GM13977 (cell line): ENCODE results near the gene NKX2-4.

Experiments
- DNase-seq: peaks from one replicate; pipeline ENCODE4 v3.0.0; 2012; ENCODE audit warnings: low spot score
- in situ Hi-C: fragments of 300-500 bp; cut with MboI; formaldehyde crosslinking; loops from one replicate; pipeline ENCODE4 v1.12.0; 2022; ENCODE audit warnings: low sequenced_read_pairs, low pct_unique_long_range_greater_than_20kb, mixed read lengths, inconsistent platforms; ENCODE audit not compliant: unreplicated experiment
- TF ChIP-seq, protein P1 (sequence below): IDR thresholded peaks from 2 replicates; pipeline ENCODE4 v1.5.1; 2012; ENCODE audit warnings: mild to moderate bottlenecking, control low read depth; ENCODE audit not compliant: insufficient read depth; ENCODE audit errors: extremely low read depth, missing control alignments

The NKX2-4 gene

DNA sequence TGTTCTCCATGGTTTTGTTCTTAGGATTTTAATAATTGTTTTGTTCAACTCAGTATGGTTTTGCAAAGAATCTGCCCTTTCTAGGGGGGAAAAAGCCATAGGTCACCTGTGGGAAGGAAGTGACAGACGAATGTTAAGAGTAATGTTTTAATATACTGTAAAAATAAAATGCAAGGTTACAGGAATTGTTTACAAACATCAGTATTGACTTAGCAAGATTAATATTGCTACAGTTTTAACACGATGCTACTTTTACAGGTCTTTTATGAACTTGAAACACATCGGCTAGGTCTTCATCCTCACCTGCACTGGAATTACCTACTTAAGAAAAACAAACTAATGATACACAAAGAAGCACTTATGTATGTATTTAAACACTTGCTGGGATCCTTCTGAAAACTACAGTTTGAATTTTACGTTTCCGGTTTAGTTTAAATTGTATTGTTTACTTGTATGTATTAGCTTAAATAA lies 1.7 kb upstream of the NKX2-4 start:
- in situ Hi-C loops = loop anchor here (25.0 kb wide), 1 partner anchor 287 kb away; the partner anchor contains the start of gene LINC00237
- TF ChIP-seq, protein P1, sequence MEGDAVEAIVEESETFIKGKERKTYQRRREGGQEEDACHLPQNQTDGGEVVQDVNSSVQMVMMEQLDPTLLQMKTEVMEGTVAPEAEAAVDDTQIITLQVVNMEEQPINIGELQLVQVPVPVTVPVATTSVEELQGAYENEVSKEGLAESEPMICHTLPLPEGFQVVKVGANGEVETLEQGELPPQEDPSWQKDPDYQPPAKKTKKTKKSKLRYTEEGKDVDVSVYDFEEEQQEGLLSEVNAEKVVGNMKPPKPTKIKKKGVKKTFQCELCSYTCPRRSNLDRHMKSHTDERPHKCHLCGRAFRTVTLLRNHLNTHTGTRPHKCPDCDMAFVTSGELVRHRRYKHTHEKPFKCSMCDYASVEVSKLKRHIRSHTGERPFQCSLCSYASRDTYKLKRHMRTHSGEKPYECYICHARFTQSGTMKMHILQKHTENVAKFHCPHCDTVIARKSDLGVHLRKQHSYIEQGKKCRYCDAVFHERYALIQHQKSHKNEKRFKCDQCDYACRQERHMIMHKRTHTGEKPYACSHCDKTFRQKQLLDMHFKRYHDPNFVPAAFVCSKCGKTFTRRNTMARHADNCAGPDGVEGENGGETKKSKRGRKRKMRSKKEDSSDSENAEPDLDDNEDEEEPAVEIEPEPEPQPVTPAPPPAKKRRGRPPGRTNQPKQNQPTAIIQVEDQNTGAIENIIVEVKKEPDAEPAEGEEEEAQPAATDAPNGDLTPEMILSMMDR = no peak
- DNase-seq = no peak

DNA sequence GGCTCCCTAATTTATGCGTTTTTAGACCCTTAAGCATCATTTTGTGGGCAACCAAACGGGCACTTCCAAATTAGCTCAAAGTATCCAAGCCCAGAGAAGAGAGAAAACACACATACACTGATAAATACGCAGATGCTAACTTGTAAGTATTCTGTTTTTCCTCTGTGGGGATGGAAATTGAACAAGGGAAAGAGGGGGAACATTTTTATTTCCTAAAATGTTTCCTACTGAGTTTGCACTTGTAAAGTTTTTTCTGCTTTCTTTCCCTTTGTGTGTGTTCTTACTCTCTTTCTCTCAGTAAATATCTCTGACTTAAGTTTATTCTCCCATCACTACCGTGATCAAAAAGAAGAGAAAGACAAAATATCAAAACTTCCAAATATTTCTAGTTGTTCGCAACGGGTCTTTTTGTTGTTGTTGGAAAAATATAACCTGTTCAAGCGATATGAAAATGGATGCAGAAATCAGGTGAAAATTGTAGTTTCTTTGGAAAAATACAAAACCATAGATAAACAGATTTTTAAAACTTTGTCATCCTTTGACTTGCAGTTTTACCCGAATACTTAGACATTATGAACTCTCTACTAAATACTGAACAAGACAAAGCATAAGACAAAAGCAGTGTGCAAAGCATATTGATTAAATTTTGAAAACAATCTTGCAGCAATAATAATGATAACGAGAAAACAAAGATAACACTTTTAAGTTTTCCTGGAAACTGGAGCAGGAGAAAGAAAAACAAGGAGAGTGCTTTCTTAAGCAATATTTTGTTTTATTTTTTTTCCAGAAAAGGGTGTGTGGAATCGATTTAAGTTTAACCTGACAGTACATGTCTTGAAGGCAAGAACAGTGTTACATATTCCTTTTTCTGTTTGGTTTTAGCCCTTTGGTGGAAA lies 1.0 kb upstream of the NKX2-4 start:
- TF ChIP-seq, protein P1 = no peak
- in situ Hi-C loops = loop anchor here (25.0 kb wide), 1 partner anchor 286 kb away; the partner anchor contains the start of gene LINC00237
- DNase-seq = no peak

DNA sequence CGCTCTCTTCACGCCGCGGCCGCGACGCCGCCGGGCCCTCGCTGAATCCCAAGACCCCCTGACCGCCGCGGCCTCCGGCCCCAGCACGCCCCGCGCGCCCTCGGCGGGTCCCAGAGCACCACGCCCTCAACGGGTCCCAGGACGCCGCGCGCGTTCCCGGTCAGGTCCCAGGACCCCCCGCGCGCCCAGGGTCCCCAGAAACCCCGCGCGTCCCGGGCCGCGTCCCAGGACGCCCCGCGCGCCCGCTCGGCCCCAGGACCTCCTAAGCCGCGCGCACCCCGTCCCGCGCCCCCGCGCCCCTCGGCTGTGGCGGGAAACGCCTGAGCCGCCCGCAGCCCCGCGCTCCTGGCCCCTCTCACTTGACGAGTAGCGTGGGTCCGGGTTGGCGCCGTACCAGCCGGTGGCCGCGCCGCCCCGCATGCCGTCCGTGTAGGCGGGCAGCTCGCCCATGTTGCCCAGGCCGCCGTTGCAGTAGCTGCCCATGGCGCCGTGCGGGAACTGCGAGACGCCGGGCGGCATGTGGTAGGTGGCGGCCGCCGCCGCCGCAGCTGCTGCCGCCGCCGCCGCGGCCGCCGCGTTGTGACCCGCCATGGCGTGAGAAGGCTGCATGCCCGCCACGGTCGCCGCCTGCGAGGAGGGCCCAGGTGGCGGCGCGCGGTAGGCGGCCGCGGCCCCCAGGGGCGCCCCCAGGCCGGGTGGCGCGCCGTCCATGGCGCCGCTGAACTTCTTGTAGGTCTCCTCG lies 556 bp downstream of the NKX2-4 start:
- TF ChIP-seq, protein P1 = no peak
- in situ Hi-C loops = loop anchor here (25.0 kb wide), 1 partner anchor 284 kb away; the partner anchor contains the start of gene LINC00237
- DNase-seq = peak; percentile 40

DNA sequence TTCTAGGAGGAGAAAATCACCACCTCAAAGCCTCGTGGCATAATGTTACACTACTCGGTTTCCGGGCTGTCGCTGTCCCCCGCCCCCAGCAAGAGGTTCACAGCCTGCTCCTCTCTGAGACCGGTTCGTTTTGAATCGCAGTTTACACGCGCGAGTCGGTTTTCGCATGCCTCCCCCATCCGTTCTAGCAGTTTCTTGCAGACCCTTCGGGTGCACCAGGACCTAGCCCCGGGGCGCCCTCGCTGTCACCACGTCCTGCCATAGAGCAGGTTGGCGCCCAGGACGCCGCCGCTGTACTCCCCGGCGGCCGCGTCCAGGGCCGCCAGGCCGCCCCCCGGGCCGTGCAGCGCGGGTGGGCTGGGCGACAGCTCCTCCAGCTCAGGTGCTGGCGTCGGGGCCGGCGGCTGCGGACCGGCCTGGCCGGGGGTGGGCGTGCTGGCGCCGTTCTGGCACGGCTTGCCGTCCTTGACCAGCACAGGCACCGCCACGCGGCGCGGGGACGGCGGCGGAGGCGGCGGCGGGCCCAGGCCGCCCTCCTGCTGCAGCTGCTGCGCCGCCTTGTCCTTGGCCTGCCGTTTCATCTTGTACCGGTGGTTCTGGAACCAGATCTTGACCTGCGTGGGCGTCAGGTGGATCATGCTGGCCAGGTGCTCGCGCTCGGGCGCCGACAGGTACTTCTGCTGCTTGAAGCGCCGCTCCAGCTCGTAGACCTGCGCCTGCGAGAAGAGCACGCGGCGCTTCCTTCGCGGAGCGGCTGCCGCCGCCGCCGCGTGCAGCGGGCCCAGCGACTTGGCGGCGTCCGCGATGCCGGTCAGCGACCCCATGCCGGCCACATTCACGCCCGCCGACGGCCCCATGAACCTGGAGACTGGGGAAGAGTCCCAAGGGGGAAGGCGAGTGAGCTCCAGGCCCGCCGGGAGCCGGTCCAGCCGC lies 1.4 kb downstream of the NKX2-4 start:
- TF ChIP-seq, protein P1 = no peak
- no peak for DNase-seq
- in situ Hi-C loops = loop anchor here (25.0 kb wide), 1 partner anchor 284 kb away; the partner anchor contains the start of gene LINC00237

DNA sequence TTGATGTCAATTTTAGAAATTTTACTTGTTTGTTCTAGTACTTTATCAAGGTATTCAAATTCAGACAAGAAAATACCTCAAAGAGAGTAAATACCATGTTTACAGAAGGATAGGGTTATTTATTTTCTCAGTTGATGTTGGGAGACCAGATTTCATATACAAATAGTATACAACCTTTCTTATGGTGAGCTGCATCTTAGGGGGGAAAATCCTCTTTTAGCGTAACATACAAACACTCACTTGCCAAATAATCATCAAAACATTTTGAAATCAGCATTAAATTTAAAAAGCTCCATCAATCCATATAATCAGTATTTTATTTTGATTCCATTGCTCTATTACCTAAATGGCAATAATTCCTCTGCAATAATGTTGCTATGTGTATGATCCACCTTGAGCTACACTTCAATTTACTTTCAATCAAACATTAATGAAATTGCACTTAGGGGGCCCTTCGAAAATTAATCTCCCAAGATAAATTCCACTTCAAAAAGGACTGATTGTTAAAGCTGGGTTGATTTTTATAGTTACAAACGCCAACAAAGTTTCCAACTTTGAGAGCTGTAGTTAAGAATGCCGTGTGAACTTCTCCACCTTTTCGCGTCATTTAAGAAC lies 2.2 kb downstream of the NKX2-4 start:
- DNase-seq = no peak
- TF ChIP-seq, protein P1 = no peak
- in situ Hi-C loops = loop anchor here (25.0 kb wide), 1 partner anchor 283 kb away; the partner anchor contains the start of gene LINC00237
